Measurements from ENCODE around the gene FRMD4A. TPM values are rescaled to one million over a fixed set of nuclear protein-coding genes. Genes with fewer than 3 reads are reported as not detected.

Gene FRMD4A
- total and polyA plus RNA-seq, 2 of the 4 experiments (the other 2 are of a cell fraction): 30.3 to 68.8 TPM

DNA sequence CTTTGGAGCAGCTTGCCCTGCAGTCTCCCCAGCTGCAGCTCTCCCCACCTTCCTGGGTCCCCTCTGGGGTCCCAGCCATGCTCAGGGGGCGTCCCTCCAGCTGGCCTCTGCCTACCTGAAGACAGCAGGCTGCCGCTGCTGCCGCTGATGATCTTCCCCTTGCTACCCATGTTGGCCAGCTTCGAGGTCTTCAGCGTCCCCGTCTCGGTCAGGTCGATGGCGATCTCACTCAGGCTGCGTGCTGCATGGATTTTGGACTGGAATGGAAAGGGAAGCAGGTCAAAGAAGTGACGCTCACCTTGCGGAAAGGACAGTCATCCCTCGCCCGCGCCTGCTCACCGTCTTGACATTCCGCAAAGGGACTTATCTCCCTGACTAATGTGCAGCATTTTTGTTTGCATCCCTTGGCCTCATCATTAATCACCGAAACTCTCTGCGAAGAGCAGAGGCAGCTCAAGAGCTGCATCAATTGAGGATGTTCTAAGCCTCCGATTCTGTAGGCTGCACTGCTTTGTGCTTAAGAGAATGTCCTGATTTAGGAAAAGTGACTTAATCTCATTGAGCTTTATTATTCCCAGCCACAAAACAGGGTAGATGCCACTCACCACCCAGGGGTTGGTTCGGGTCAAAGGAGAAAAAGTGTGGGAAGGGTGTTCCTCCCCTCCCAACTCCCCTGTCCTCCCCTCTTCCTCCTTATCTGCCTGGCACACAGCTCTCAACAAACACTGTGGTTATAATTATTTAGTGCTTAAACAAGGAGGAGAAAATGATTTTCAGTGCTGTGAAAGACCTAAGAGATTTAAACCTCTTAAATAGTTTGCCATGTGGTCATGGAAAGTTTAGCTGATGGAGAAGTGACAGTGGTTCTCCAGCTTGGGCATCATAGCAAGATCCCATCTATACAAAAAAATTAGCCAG lies 636.7 kb downstream of the FRMD4A start (continued):
- TF ChIP-seq CHD1 (IDR thresholded peaks at IDR 0.05; ENCODE audit: low read depth, low read length) (no peak), POLR2A (IDR thresholded peaks at IDR 0.05; ENCODE audit: low read depth, low read length) (no peak)

DNA sequence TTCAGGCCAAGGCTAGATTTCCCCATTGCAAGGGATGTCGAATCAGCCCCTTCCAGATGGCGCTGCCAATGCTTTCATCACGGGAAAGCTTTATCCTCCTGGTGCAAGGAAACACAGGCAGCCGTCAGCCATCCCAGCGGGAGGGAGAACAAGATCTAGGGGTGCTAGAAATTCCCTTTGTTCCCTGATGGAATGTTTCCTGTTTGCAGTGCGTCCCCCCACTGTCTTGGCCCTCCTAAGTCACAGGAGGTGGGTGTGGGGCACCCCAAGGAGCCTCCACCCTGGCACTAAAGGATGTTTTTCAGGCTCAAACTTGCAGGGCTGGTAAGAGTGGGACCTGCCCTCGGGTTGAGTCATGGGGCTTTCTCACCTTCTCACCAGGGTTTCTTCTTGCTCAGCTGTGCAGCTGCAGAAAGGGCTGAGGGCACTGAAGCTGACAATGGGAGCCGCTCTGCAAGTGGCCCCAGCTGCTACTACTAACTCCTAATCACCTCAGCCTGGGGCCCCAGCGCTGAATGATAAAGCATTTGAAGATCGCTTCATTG lies 640.4 kb downstream of the FRMD4A start:
- H3K27ac ChIP-seq (ENCODE audit: insufficient read depth, low read length): no peak overlapping the region
- no peak overlapping the region for H4K91ac ChIP-seq (ENCODE audit: insufficient read depth, low read depth, low read length)
- H4K5ac ChIP-seq (ENCODE audit: low read depth, low read length): no peak overlapping the region
- no peak overlapping the region for H2AK5ac ChIP-seq (ENCODE audit: low read depth, low read length)
- H3K79me1 ChIP-seq (ENCODE audit: low read depth in 1 of 2, low read length in 2 of 2): peaks cover under 1 to 66% of the 10 kb centered on the region in 2 experiments
- dilution Hi-C loops (cut with HindIII; ENCODE audit: low sequenced_read_pairs, unreplicated experiment) (no loop called here), in situ Hi-C loops (cut with MboI; ENCODE audit: low sequenced_read_pairs) (no loop called here), intact Hi-C loops (cut with micrococcal nuclease) (no loop called here)
- ChIA-PET CTCF (no interaction called here), POLR2A (ENCODE audit: unreplicated experiment) (no interaction called here)
- 67% methylated on average over 1 of the region's 10 CpGs; no CpG with 5 or more reads in 1 of the 2 experiments for WGBS, 2 experiments (ENCODE audit: extremely low coverage in 2 of 2, insufficient read length in 1 of 2)
- no peak overlapping the region for H2BK15ac ChIP-seq (ENCODE audit: low read depth, low read length)
- H2BK20ac ChIP-seq (ENCODE audit: low read depth, low read length): no peak overlapping the region
- no peaks in the 10 kb centered on the region for H3K9me3 ChIP-seq (ENCODE audit: control insufficient read depth, insufficient read depth, low read length)
- H3K4me1 ChIP-seq (ENCODE audit: control insufficient read depth, insufficient read depth, low read length): peaks cover 7% of the 10 kb centered on the region
- H2BK120ac ChIP-seq (ENCODE audit: low read depth, low read length): no peak overlapping the region
- no peak overlapping the region for H3K9ac ChIP-seq (ENCODE audit: low read depth, low read length)
- peaks cover 15% of the 10 kb centered on the region for H3K9me1 ChIP-seq (ENCODE audit: insufficient read depth, low read length)
- H3K27me3 ChIP-seq (ENCODE audit: control insufficient read depth, insufficient read depth, low read length): no peaks in the 10 kb centered on the region
- H3K4ac ChIP-seq (ENCODE audit: low read depth, low read length): no peak overlapping the region
- no peak overlapping the region for H2AFZ ChIP-seq (replicated peaks; ENCODE audit: low read length, poor library complexity)
- no peak overlapping the region for H3K56ac ChIP-seq (ENCODE audit: extremely low read depth, insufficient read depth, low read length)
- H4K20me1 ChIP-seq (ENCODE audit: insufficient read depth, low read length): no peaks in the 10 kb centered on the region
- H3K4me3 ChIP-seq (ENCODE audit: insufficient read depth, low read depth, low read length): no peak overlapping the region
- no peak overlapping the region for H3K23ac ChIP-seq (ENCODE audit: low read depth, low read length)
- no peak overlapping the region for H3K18ac ChIP-seq (ENCODE audit: low read depth, low read length)
- no peak overlapping the region for H3K4me2 ChIP-seq (ENCODE audit: low read depth, low read length)
- H2BK5ac ChIP-seq (ENCODE audit: low read depth, low read length, poor library complexity, severe bottlenecking): no peak overlapping the region
- DNase-seq (no peak), ATAC-seq (ENCODE audit: low read depth) (no peak)
- no peak for TF ChIP-seq RCOR1 (IDR thresholded peaks at IDR 0.05; ENCODE audit: insufficient replicate concordance, low read length)
- no TSS peak for BruUV-seq (replicated peaks)
- peaks cover 42% of the 10 kb centered on the region for H3K36me3 ChIP-seq (ENCODE audit: control insufficient read depth, insufficient read depth, low read length)
- no peak overlapping the region for H2AK9ac ChIP-seq (replicated peaks; ENCODE audit: low read depth, low read length, poor library complexity)
- no peak overlapping the region for H3K14ac ChIP-seq (replicated peaks; ENCODE audit: low read depth, low read length)
- no peak overlapping the region for H4K8ac ChIP-seq (ENCODE audit: low read depth in 2 of 2, low read length in 2 of 2)

Data from IMR-90 (cell line).